ENCODE data around the gene PLA2G1B.
A peak's percentile ranks its signal among the peaks of the same experiment; 100 is the strongest.

Gene PLA2G1B

GRCh38 chr12:120328228-120328627 is 649 bp upstream of the PLA2G1B start:
- DNase-seq (ENCODE audit: low read depth, low spot score): no peak

GRCh38 chr12:120324841-120325417 is 2.6 kb downstream of the PLA2G1B start:
- DNase-seq (ENCODE audit: low read depth, low spot score): no peak

DNA sequence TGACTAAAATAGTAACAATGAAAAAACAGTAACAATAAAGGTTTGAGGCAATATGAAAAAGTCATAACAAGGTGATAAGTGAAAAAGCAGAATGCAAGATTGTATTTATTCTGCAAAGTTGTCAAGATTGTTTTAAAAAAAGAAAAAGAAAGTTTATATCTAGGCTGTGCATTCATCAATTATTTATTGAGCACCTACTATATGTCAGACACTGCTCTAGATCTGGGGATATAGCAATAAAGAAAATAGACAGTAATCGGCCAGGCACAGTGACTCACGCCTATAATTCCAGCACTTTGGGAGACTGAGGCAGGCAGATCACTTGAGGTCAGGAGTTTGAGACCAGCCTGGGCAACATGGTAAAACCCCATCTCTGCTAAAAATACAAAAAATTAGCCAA is 3.8 kb downstream of the PLA2G1B start:
- DNase-seq (ENCODE audit: low read depth, low spot score): no peak

- no peak for DNase-seq (ENCODE audit: low read depth, low spot score)
Observed at GRCh38 chr12:120321382-120322202, 6.0 kb downstream of the PLA2G1B start.

GRCh38 chr12:120317224-120318105 is 10.1 kb downstream of the PLA2G1B start:
- DNase-seq (ENCODE audit: low read depth, low spot score): peak; percentile 96

DNA sequence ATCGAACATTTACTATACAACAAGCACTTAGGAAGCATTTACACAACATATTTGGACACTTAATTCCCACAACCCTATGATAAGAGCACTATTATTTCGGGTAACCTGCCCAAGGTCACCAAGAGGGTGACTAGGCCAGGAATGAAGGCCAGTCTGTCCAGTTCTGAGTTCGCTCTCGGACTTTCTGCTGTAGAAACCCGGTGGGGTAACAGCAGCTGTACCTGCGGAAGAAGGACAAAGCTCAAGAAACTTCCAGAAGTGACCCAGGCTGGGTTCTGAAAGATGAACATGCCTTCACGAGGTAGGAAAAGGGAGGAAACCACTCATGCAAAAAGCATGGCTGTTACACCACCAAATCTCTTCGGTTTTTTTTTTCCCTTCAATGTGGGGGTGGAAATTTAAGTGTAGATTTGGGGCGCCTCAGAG is 10.8 kb downstream of the PLA2G1B start:
- DNase-seq (ENCODE audit: low read depth, low spot score): no peak

GRCh38 chr12:120314220-120314619 is 13.4 kb downstream of the PLA2G1B start:
- DNase-seq (ENCODE audit: low read depth, low spot score): no peak

GRCh38 chr12:120301962-120302815 is 25.4 kb downstream of the PLA2G1B start, which contains the start of gene SIRT4:
SIRT4 (plus strand) TSS chr12:120302321; CDS start chr12:120303562, 1,241 bp downstream.
- peak; percentile 86 for DNase-seq (ENCODE audit: low read depth, low spot score)

DNA sequence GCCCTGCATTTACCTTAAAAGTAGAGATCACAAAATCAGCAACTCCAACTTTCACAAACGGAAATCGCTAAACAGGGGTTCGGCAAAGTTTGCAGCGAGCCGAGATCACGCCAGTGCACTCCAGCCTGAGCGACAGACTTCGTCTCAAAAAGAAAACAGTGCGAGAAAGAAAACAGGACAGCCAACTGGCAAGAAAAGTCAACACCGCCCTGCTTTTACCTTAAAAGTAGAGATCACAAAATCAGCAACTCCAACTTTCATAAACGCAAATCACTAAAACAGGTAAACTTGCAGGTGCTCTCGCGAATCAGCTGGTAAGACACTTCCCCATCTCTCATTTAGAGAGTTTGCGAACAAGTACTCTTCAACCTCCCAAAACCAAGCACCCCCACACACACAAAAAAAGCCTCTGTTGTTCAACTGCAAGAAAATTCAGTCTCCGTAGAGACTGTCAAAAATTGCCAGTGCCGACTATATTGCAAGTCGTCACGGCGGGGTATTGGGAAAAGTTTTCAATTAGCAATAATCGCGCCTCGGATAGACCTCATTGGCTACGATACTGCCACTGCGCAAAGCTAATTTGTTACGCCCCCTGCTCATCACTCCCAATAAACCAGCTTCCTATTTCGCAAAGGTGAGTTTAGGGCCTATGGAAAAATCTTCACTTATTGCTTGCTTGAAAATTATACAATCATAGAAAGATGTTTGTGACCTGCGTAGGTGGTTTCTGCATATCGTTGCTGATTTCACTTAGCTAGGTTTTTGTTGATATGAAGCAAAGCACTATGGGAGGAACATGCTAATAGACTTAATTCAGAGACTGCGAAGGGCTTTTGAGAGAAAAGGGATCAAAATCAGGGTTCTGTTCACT is 34.7 kb downstream of the PLA2G1B start, which contains the start of gene RNU4-1:
RNU4-1 (minus strand) TSS at position 577 of the 871 bp plus-strand sequence.
- peak; percentile 97 for DNase-seq (ENCODE audit: low read depth, low spot score)

DNA sequence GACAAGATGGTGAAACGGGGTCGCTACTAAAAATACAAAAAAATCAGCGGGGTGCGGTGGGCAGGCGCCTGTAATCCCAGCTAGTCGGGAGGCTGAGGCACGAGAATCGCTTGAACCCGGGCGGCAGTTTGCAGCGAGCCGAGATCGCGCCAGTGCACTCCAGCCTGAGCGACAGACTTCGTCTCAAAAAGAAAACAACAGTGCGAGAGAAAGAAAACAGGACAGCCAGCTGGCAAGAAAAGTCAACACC is 35.2 kb downstream of the PLA2G1B start:
- no peak for DNase-seq (ENCODE audit: low read depth, low spot score)

- DNase-seq (ENCODE audit: low read depth, low spot score): no peak
Observed at GRCh38 chr12:120290609-120291305, 36.8 kb downstream of the PLA2G1B start.

DNA sequence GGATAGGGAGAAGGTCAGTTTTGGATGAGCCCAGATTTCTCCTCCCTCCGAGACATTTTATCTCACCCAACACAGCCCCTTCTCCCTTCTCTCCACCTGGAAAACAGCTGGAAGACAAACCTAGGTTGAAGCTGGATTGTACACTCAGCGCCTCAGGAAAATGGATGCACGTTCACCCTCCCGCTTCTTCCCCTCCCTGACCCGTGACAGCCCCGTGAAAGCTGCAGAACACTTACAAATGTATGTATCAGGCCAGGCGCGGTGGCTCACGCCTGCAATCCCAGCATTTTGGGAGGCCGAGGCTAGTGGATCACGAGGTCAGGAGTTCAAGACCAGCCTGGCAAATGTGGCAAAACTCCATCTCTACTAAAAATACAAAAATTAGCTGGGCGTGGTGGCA is 40.1 kb downstream of the PLA2G1B start:
- no peak for DNase-seq (ENCODE audit: low read depth, low spot score)

DNA sequence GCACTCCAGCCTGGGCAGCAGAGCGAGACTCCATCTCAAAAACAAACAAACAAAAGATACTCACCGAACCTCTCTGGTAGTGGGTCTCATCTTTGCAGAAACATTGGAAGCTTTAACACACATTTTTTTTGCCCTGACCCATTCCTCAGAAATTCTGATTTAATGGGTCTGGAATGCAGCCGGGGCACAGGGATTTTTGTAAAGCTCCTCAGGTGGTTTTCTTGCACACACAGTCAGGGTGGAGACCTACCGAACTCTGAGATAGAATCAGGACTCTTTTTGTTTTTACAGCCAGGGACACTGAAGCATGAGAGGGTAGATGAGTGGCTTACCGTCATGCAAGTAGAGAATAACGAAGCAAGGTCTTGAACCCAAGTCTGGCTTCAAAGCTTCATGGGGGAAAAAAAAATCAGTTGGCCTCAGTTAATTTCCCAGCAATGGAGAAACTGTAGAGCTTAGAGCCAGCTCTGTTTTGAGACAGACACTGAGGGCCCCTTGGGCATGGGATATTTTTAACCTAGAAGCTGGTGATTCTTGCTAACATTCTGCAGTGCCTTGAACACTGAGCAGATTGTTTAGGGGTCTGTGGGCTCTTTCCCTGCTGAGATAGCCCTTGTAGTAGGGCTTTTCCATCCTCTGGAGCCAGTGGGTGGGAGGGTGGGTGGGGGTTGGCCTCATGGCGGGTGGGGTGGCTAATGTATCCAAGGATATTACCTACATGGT is 40.6 kb downstream of the PLA2G1B start:
- DNase-seq (ENCODE audit: low read depth, low spot score): no peak

DNA sequence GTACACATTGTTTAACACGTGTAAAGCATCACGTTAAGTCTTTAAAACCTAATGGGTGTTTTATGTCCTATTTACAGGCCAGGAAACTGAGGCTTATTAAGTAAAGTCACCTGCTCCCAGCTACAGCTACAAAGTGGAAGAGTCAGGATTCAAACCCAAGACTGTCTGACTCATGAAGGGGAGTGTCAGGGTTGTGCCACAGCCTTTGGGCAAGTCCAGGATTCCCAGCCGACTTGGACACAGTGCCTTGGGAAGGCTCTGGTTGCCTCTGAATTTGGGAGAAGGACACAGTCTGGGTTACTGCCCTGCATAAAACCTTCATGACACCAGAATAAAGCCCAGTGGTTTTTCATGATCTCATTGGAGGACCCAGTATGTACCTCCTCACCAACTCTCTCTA is 43.2 kb downstream of the PLA2G1B start:
- DNase-seq (ENCODE audit: low read depth, low spot score): no peak

GRCh38 chr12:120283318-120283717 is 44.3 kb downstream of the PLA2G1B start:
- DNase-seq (ENCODE audit: low read depth, low spot score): no peak

DNA sequence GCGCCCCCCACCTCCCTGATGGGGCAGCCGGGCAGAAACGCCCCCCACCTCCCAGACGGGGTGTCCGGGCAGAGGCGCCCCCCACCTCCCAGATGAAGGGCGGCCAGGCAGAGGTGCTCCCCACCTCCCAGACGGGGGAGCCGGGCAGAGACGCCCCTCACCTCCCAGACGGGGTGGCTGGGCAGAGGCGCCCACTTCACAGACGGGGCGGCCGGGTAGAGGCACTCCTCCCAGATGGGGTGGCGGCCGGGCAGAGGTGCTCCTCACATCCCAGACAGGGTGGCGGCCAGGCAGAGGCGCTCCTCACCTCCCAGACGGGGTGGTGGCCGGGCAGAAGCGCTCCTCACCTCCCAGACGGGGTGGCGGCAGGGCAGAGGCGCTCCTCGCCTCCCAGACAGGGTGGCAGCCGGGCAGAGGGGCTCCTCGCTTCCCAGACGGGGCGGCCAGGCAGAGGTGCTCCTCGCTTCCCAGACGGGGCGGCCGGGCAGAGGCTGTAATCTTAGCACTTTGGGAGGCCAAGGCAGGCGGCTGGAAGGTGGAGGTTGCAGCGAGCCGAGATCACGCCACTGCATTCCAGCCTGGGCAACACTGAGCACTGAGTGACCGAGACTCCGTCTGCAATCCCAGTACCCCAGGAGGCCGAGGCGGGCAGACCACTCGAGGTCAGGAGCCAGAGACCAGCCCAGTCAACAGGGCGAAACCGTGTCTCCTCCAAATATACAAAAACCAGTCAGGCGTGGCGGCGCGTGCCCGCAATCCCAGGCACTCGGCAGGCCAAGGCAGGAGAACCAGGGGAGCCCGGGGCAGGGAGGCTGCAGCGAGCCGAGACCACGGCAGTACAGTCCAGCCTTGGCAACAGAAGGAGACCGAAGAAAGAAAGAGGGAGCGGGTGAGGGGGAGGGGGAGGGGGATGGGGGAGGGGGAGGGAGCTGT is 49.2 kb downstream of the PLA2G1B start:
- no peak for DNase-seq (ENCODE audit: low read depth, low spot score)

- DNase-seq (ENCODE audit: low read depth, low spot score): no peak
Observed at GRCh38 chr12:120276734-120277133, 50.8 kb downstream of the PLA2G1B start.

Measured in iPS DF 19.7 (cell line).